HG02642 (cell line): Measurements from ENCODE around the gene CHURC1.
A peak's percentile ranks its signal among the peaks of the same experiment; 100 is the strongest.

ENCODE experiments used
- ATAC-seq: cut with Tn5 transposase; IDR thresholded peaks from one replicate; pipeline ENCODE4 v1.9.1; 2021; ENCODE audit warnings: mild to moderate bottlenecking; ENCODE audit not compliant: unreplicated experiment, poor library complexity

CHURC1 gene

GRCh38 chr14:64937171-64937820 is 23.0 kb downstream of the CHURC1 start:
- no peak for ATAC-seq

DNA sequence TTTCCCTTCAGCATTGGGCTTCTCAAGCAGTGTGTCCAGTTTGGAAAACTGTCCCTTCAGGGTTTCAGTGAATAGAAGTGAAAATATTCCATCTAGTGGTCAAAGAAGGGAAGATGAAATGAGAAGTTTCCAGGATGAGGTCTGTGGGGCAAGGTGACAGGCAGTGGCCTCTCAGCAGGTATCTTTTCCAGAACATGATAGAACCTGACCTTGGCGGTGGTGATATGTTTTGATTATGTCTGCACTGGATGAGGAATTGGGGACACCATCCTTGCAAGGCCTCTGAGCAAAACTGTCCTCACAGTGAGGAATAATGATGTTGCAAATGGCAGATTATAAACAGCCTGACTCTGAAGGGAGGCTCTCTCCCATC is 23.6 kb downstream of the CHURC1 start:
- ATAC-seq = no peak

GRCh38 chr14:64938972-64939816 is 24.9 kb downstream of the CHURC1 start:
- ATAC-seq = no peak

DNA sequence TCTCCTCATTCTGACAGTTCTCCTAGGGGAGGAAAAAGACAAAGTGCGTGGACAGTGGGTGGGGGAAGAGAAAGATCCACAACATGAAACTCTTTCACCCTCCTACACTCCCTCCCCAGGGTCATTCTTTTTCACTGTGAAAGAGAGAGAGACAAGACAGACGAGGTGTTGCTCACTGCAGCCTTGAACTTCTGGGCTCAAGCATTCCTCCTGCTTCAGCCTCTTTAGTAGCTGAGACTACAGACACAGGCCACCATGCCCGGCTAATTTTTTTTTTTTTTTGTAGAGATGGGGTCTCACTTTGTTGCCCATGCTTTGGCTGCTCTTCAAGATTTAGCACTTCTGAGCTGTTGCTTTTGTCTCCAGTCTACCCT is 25.5 kb downstream of the CHURC1 start:
- ATAC-seq = no peak

- no peak for ATAC-seq
Observed at GRCh38 chr14:64940336-64940910, 26.2 kb downstream of the CHURC1 start.

DNA sequence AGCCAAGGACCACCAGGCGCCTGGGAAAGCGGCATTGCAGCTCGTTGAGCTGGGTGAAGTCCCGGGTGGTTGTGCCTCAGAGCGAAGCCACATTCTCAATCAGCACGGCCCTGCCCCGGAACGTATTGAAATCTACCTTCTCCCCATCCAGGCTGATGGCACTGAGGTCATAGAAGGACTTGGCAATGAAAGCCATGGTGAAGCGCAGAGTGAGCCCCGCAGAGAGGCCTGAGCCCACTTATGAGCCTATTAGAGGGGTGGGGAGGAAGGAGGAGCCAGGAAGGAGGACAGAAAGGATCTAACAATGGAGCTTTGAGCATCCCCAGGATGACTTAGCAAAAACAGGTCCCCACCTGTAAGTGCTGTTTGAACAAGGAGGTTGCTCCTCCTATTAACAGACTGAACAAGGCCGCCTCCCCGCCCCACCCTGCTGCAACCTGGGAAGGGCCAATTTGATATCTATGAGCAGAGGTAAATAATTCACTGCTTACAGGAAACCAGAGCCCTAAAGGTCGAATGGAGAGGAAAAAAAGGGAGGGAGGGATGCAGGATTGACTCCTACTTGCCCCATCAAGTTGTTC is 28.4 kb downstream of the CHURC1 start, which contains the start of gene GPX2:
Gene GPX2 (minus strand): TSS at position 215 of the 581 bp plus-strand sequence. CDS start 19 bp downstream, at position 196.
- ATAC-seq = no peak

GRCh38 chr14:64943556-64943955 is 29.3 kb downstream of the CHURC1 start:
- ATAC-seq = no peak

GRCh38 chr14:64944041-64944440 is 29.8 kb downstream of the CHURC1 start:
- no peak for ATAC-seq

GRCh38 chr14:64944861-64945260 is 30.6 kb downstream of the CHURC1 start:
- ATAC-seq = no peak

GRCh38 chr14:64945431-64946178 is 31.4 kb downstream of the CHURC1 start:
- no peak for ATAC-seq

DNA sequence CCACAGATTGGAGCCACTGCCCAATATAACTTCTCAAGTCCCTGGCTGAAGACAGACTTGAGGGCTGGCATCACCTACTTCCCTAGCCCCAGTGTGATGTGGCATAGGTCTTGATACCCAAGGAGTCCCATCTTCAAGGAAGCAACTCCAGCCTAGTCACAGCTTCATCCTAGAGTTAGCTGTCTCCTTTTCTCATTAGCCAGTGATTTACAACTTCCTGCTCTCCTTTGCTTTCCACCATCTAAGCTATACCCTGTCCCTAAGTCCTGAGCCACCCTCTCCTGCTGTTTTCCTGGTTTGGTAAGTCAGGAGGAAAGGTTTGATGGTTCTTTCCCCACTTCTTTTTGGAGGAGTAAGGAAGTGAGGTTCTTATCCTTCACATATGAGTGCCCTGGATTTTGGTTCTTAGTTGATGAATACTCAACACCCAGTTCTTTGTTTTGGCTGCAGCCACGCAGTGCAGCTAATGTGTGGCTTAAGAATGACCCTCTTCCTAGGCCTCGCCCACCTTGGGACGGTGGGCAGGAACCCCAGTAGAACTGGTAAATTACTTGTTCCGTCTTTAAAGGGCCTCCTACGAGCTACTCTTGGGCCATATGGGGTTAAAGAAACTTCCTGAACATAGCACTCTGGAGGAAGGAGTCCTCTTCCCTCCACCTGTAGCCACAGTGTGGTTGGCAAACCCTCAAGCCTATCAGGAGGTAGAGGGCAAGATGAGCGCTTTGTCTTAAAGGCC is 32.2 kb downstream of the CHURC1 start:
- no peak for ATAC-seq

GRCh38 chr14:64947710-64948611 is 33.7 kb downstream of the CHURC1 start:
- ATAC-seq = no peak

DNA sequence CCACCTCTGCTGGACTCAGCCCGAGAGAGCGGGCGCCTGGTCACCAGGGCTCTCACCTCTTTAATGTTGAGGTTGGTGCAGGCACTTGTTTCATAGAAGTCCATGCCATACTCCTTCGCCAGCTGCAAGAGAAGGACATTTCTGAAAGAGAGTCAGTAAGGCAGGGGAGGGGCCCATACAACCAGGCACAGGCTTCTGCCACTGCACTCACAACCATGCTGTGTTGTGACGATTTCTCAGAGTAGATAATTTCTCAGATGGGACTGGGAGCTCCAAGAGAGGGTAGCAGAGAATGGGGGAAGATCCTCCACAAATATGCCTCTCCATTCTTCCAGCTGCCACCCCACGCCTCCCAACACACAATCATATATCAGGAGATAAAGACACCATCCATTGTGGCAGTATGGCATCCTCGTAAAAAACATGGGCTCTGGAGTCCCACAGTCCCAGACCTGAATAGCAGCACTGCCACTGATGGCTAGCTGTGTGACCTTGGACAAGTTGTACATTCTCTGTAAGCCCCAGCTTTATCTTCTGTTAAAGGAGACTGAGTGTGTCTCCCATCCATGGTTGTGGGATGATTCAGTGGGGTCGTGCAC is 34.5 kb downstream of the CHURC1 start:
- no peak for ATAC-seq

GRCh38 chr14:64950889-64951288 is 36.6 kb downstream of the CHURC1 start:
- ATAC-seq = no peak

- no peak for ATAC-seq
Observed at GRCh38 chr14:64951291-64951690, 37.0 kb downstream of the CHURC1 start.

- no peak for ATAC-seq
Observed at GRCh38 chr14:64951724-64952123, 37.5 kb downstream of the CHURC1 start.

DNA sequence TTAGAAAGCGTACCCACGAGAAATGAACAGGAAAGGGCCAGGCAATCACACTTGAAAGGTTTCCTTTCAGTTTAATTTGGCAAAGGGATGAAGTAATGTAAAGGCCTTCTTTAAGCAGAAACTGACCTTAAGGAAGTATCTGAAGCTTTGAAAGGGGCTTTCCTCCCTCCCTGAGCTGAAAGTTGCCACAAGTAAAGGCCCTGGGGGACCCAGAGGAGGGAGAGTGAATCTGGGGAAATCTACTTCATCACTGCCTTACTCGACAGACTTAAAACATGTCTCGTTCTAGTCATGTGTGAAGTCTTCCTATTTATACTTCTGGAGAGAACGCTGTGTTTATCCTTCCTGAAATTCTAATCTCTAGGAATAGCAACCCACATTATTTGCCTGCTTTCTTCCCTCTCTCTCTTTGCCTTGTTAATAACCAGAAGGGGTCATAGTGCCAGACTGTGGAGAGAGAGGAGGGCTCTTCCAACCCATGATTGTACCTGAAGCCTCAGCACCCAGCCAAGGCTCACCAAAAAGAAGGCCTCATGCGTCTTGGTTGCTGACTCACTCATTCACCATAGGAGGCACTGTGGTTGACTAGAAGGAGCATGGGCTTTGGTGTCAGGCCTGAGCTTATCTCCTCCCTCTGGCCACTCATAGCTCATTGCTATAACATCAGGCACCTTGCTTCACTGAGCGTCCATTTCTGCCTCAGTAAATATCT is 38.5 kb downstream of the CHURC1 start:
- peak; percentile 62 for ATAC-seq

- no peak for ATAC-seq
Observed at GRCh38 chr14:64953310-64953654, 39.0 kb downstream of the CHURC1 start.
